ENCODE results near the gene MSMO1.
"Not testable (repeated sequence)": the region's sequence is repeated elsewhere in the genome, so short reads cannot be mapped to it uniquely, and the experiment has no call there.

Gene MSMO1

DNA sequence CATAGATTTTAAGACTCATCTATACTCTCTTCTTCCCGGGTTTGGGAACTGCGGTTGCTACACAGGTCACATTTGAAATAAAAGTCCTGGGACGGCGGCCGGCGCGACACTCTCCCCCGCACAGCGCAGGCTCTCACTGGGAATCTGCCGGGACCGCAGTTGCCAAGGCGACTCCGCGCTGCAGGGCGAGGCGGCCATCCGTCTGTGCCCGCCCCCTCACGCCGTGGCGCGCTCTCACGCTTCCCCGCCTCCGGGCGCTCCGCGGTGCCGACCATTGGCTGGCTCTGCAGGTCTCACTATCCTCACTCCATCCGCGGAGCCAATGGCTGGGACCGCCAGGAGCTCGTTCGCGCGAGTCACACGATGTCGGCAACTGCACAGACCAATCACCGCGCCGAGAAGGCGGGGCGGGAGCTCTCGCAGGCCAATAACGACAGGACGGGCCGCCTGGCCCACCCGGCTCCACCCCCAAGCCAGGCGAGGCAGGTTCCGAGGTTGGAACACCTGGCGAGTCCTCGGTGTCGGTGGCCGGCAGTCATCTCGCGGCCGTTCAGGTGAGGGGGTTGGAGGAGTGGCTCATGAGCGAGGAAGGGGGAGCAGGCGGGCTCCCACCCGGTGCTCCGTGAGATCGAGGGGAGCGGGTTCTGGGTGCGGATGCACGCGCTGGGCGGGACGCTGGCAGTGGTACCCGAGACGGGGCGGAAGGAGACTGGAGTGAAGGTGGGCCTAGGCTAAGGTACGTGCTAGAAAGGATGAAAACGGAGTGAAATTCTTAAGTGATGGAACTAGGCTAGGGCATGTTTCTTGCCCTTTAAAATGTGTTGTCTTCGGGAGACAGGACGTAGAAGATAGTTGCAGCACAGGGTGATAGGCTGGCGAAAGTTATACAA is at the start of gene MSMO1:
Gene MSMO1, plus strand, starts transcription at position 459 of the 890 bp plus-strand sequence. CDS start 5,702 bp downstream, outside the sequence.
- peak within 1 kb of the TSS; percentile 97 for H3K27ac ChIP-seq
- DNase-seq (ENCODE audit: low read depth, low spot score): peak; percentile 98

DNA sequence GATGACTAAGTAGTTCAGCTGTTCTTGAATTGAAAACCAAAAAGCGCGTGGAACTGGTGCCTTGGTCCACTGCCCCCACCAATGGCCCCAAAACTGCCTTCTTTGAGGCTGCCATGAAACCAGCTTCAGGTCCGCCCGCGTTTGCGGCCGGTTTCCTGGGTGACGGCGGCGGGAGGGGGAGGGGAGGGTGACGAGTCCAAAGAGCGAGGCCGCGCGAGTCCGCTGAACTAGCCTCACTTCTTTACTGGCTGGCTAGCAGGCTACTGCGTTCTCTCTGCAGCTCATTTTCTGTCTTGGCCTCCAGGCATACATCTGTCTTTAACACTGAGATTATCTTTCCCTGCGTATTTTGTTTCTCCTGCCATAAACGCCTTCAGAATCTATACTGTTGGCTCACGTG is 47.9 kb upstream of the MSMO1 start:
- not testable (repeated sequence) for H3K27ac ChIP-seq; DNase-seq (ENCODE audit: low read depth, low spot score)

DNA sequence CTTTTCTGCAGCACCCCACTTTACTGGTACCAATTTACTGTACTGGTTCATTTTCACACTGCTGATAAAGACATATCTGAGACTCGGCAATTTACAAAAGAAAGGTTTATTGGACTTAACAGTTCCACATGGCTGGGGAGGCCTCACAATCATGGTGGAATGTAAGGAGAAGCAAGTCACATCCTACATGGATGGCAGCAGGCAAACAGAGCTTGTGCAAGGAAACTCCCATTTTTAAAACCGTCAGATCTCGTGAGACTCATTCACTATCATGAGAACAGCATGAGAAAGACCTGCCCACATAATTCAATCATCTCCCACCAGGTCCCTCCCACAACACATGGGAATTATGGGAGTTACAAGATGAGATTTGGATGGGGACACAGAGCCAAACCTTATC is 42.8 kb upstream of the MSMO1 start:
- DNase-seq (ENCODE audit: low read depth, low spot score); H3K27ac ChIP-seq: not testable (repeated sequence)

DNA sequence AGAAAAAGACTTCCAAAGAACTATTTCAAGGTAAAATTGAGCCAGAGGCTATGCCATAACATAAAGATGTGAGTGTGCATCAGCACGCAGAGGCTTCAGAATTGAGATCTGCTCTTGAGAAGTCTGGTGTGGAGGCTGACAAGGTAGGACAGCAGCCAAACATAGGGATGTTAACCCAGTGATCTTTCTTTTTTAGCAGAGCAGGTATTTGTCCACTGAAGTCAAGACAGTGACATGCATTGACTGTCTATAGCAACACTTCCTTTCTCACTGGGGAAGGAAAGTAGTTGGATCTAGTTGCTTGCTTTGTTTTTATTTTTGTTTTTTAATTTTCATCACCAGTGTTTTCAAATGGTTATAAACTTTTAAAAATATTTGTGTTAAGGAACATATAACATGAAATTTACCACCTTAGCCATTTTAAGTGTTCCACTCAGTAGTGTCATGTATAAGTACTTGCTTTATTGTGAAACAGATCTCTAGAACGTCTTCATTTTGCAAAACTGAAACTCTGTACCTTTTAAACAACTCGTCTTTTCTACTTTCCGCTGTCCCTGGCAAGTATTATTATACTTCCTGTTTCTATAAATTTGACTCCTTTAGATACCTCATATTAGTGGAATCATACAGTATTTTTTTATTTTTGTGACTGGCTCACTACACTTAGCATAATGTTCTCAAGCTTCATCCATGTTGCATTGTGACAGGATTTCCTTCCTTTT is 40.7 kb upstream of the MSMO1 start:
- DNase-seq (ENCODE audit: low read depth, low spot score); H3K27ac ChIP-seq: not testable (repeated sequence)

DNA sequence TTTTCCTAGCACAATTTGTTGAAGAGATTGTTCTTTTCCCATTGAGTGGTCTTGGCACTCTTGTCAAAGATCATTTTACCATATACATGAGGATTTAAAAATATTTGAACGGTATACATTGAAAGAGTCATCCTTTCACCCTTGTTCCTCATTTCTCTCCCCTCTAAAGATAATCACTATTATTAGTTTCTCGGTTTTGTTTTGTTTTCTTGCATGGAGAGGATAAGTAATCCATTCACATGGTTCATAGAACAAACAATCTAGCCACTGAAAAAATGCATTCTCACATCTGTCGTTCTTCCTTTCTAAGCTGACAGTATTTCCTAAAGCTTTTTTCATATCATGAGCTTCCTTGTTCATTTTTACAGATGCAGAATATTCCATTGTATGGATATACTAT is 39.2 kb upstream of the MSMO1 start:
- peak overlapping the region; percentile 30 for H3K27ac ChIP-seq
- DNase-seq (ENCODE audit: low read depth, low spot score): no peak

DNA sequence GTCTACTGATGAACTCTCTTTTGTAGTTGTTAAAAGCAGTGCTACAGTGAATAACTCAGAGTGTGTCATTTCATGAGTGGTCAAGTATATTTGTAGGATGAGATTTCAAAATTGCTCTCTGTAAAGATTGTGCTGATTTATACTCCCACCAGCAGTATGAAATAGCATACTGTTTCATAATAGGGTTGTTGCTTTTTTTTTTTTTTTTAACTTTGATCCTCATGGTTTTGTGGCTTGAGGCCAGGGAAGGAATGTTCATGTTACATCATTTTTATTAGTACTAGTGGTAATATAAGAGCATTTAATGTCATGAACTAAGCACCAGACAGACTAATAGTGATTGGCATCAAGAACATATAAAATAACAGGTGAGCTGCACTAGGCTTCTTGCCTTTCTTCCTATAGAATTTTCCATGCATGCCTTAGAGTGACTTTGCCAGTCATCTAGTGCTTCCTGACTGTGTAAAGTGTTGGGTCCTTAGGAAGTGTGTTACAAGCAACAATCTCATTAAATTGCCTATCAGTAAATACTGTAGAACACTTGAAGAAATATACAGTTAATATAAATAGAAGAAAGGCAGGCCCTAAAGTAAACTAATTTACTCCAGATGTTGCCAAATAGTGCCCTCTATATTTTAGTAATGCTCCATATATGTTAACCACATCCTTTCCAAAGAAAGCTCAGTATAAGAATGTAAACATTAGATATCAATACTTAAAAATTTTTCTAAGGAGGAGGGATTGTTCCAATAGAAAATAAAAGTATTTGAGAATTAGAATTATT is 38.6 kb upstream of the MSMO1 start:
- H3K27ac ChIP-seq: peak overlapping the region; percentile 30
- peak; percentile 16 for DNase-seq (ENCODE audit: low read depth, low spot score)

DNA sequence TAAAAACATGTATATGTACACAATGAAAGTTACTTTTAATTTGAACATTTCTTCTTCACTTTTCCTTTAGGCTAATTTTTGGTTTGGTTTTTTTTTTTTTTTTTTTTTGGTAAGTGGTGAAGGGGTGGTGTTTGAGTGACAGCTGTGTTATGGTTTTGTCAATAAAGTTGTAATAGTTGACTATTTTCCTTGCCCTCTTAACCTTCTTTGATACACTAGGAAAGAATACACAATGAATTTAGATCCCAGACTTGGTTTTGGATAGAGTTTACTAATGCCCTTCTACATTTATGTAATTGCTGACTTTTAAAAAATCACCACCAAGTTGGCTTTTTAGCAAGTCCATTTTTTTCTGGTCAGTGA is 38.1 kb upstream of the MSMO1 start:
- DNase-seq (ENCODE audit: low read depth, low spot score): no peak
- H3K27ac ChIP-seq: no peak overlapping the region

DNA sequence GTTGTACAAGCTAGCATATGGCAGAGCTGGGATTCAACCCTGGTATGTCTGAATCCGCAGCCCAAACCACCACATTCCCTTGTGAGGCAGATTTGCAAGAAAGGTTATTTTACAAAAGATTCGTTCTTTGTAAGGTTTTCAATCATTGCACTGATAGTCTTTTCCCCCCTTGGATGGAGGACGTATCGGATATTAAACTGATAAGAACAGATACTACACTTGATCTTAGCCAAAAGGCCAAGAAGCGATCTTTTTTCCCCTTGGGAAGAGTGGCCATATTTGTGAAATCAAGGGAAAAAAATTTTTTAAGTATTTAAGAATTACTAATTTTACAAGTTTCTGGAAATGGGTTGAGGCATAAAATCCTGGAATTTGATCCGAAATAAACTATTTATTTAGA is 34.4 kb upstream of the MSMO1 start:
- DNase-seq (ENCODE audit: low read depth, low spot score): no peak
- no peak overlapping the region for H3K27ac ChIP-seq

DNA sequence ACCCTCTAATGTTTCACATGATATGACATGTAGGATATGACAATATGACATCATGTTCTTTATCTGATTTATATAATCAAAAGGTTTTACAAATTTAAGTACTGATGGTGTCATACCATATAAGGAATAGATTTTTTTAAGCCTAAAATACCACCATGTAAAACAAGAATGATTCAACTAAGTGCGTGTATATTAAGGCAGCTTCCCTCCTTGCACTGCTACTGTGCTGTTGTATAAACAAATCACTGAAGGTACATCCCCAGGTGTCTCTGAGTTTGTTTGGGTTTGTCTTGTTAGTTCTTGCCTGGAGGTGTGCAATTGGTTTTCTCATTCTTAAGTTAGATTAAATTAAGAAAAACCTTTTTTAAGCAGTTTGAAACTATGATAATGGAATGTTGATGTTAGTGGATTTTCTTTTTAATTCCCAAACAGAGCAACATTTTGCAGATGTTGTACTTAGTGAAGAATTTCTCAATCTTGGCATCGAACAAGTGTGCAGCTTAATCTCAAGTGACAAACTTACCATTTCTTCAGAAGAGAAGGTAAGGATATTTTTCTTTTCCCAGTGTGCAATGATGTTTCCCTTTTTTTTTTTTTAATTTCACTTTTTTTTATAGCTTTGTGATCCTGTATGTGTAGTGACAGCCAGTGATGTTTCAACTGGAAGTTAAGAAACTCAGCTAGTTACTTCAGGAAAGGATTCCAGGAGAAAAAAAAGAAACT is 33.4 kb upstream of the MSMO1 start:
- no peak for DNase-seq (ENCODE audit: low read depth, low spot score)
- no peak overlapping the region for H3K27ac ChIP-seq

DNA sequence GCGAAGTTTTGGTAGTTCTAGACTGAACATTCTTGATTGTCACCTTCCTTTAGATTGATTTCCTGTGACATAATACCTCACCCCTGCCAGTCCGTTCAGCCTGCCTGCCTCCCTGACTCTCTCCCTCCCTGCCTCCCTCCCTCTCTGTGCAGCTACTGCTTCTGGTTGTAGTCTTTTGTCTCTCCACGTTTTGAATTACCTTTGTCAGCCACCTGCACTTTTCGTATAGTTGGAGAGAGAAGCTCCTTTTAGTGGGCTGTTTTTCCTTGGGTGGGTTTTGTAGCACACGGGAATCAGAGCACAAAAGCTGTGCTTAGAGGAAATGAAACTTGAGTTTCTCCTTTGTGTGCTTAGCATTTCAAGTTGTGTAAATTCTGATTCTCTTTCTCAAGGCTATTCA is 32.6 kb upstream of the MSMO1 start:
- H3K27ac ChIP-seq: no peak overlapping the region
- DNase-seq (ENCODE audit: low read depth, low spot score): no peak

DNA sequence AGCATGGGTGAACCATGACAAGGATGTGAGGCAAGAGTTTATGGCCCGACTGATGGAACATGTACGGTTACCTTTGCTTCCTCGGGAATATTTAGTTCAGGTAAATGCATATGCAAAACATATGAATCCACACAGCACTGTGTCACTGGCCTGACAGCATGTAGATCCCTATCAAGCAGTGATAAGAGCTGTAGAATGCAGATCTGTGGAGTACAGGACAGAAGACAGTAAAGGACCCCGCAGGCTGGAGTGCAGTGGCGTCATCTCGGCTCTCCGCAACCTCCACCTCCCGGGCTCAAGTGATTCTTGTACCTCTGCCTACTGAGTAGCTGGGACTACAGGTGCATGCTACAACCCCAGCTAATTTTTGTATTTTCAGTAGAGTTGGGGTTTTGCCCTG is 29.8 kb upstream of the MSMO1 start:
- H3K27ac ChIP-seq: no peak overlapping the region
- DNase-seq (ENCODE audit: low read depth, low spot score): no peak

DNA sequence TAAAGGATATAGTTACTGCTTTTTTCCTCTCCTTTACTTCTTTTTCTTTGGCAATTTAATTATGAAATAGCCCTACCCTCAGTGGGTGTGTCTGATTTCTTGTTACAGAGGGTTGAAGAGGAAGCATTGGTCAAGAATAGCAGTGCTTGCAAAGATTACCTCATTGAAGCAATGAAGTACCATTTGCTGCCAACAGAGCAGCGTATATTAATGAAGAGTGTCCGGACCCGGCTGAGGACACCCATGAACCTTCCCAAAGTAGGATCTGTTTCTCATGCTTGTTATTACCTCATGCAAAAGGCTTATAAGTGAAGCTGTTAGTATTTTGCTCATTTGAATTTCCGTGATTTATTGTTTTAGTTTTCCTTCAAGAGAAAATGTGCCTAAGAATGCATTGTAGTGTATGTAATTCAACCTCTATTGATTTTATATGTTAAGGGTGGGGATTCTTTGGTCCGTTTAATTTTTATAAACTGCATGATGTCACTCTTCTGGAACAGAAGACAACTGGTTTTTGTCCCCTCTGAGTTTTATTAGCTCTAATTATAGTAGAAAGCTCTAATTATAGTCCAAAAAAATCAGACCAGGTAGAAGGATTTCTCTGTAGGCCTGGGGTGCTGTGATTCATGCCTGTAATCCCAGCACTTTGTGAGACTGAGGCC is 27.9 kb upstream of the MSMO1 start:
- DNase-seq (ENCODE audit: low read depth, low spot score): no peak
- no peak overlapping the region for H3K27ac ChIP-seq

DNA sequence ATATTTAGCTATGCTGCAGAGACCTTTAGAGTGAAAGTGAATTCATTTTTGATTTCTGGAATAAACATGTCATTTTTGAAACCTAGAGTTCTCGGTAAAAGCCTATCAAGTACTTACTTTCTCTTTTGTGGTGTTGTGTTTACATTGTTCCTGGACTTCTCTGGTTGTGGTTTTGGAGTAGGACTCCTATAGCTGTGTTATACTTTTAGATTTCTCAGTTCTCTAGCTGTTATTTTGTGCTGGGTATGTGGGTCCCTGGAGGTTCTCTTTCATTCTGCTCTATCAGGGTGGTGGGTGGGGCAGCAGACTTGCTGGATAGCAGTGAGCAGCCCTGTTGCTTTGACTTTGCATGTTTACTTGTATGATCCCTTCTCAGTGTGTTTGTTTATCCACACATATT is 25.6 kb upstream of the MSMO1 start:
- no peak overlapping the region for H3K27ac ChIP-seq
- no peak for DNase-seq (ENCODE audit: low read depth, low spot score)

DNA sequence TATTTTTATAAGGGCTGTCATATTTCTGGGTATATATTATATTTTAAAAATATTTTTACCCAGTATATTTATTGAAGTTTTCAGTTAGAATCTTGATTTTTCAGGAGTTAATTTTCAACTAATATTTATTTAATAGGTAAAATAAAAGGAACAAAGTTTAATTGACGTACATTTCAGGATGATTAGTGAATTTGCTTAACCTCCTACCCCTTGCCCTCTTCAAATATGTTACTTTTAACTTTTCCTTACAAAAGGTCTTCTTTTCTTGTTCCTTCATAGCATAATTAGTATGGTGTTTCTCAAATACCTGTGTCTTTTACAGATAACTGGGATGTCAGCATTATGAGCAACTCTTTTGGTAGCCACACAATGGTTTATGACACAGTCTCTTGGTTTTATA is 24.8 kb upstream of the MSMO1 start:
- DNase-seq (ENCODE audit: low read depth, low spot score): no peak
- no peak overlapping the region for H3K27ac ChIP-seq

DNA sequence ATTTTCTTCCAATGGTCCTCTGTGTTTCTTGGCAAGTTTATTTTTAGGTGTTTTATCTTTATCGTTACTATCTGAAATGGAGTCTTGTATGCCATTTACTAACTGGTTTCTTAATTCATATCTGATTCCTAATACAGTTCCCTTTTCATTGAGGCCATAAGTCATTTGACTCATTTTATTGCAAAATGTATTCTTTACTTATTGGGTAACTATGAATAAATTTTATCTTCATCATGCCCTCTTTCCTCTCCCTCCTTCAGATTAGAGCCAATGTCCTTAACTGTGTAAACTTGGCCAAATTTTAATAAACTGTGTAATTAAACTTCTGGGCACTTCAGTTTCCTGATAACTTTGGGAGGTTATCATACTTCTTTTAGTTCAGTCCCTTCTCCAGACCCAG is 19.3 kb upstream of the MSMO1 start:
- DNase-seq (ENCODE audit: low read depth, low spot score): no peak
- peak overlapping the region; percentile 24 for H3K27ac ChIP-seq

DNA sequence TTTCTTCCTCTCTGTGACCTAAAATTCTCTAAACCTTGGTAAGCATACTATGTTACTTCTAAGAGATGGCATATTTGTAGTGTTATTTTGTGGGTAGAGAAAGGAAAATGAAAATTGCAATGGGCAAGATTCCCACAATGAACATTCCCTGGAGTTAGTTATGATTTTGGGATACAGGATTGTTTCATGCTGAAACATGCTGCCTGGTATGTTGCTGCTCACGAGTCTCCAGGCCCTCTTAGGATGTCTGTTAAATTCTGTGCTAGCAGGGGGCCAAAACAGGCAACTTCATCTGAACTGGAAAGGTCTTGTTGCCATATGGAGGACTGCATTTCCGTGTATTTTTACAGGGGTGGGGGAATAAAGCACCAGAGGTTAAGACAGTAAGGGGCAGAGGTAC is 18.9 kb upstream of the MSMO1 start:
- peak overlapping the region; percentile 24 for H3K27ac ChIP-seq
- DNase-seq (ENCODE audit: low read depth, low spot score): no peak

DNA sequence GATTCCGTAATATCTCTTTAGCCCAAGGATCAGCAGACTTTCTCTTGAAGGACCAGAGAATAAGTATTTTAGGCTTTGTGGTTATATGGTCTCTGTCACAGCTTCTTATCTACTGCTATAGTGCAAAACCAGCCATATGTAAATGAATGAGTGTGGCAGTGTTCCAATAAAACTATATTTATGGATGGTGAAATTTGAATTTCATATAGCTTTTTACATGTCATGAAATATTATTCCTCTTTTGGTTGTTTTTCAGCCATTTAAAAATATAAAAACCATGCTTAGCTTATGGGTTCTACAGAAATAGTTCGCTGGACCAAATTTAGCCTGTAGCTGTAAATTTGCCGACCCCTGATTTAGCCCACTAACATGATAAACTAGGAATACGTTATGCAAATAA is 18.0 kb upstream of the MSMO1 start:
- no peak for DNase-seq (ENCODE audit: low read depth, low spot score)
- H3K27ac ChIP-seq: no peak overlapping the region

DNA sequence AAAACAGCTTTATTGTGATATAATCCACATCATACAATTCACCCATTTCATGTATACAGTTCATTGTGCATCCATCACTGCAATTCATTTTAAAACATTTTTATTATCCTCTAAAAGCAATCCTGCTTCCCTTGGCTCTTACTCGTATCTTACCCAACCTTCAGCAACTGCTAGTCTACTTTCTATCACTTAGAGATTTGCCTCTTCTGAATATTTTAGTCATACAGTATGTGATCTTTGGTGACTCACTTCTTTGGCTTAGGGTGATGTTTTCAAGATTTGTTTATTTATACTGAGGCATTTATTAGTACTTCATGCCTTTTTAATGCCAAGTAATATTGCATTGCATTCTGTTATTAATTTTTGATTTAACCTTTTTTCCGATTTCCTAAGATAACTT is 15.0 kb upstream of the MSMO1 start:
- no peak for DNase-seq (ENCODE audit: low read depth, low spot score)
- peak overlapping the region; percentile 34 for H3K27ac ChIP-seq

DNA sequence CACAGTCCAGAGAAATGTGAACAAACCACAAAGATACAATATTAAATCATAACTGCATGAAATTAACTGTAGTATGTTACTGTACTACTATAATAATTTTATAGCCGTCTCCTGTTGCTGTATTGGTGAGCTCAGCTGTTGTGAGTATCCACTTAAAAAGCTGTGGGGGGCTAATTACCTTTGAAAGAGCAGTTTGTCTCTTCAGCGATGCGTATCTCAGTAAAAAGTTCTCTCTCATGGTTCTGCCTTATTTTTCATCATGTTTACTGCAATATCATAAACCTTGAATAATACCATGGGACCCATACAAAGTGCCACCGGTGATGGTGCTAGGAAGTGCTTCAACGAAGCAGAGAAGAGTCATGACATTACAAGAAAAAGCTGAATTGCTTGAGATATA is 8.4 kb upstream of the MSMO1 start:
- DNase-seq (ENCODE audit: low read depth, low spot score): no peak
- H3K27ac ChIP-seq: no peak overlapping the region

DNA sequence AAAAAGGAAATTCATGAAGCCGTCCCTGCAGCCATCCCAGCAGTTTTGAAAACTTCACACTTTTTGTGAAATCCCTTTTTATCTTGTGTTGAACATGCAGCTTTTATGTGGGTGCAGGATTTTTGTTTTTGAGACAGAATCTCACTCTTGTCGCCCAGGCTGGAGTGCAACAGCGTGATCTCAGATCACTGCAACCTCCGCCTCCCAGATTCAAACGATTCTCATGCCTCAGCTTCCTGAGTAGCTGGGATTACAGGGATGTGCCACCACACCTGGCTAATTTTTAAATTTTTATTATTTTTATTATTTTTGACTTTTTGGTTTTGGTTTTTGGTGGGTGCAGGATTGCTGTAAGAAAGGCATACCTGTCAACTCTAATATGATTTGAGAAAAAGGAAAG is 8.0 kb upstream of the MSMO1 start:
- no peak overlapping the region for H3K27ac ChIP-seq
- DNase-seq (ENCODE audit: low read depth, low spot score): no peak
